Naive thymus-derived CD8-positive, alpha-beta T cell (primary cell): ENCODE data around the gene PTPRT. TPM values are rescaled to one million over a fixed set of nuclear protein-coding genes. Genes with fewer than 3 reads are reported as not detected.

Experiments
- ATAC-seq, 2 donors: fragments of 150-1000 bp; cut with Tn5 transposase in 1 of 2; sonication (Bioruptor Pico), chemical (Tn5 transposase) in 1 of 2; 1 replicate in 1 of 2; 2 replicates in 1 of 2; pipeline ENCODE4 v1.10.0; 2021; ENCODE audit warnings: mild to moderate bottlenecking in 2 of 2, moderate library complexity in 2 of 2
- POLR2A ChIA-PET: fragments of 350-600 bp; sonication (Branson Sonifier 250); formaldehyde crosslinking; loops from one replicate; lab custom pipeline; 2021; ENCODE audit warnings: antibody characterized with exemption; lab: Charles Lee
- DNase-seq, 10 donors: peaks; one replicate each; pipeline versions ENCODE4 v3.0.0 to v3.0.0-alpha.2; 2020 to 2022
- H3K27ac Mint-ChIP-seq, 10 donors: one replicate each; pipeline ENCODE4 v1.8.0; 2020 to 2022; ENCODE audit warnings: mild to moderate bottlenecking in 10 of 10, mixed read lengths in 10 of 10, moderate library complexity in 4 of 10, inconsistent platforms in 1 of 10
- H3K27me3 Mint-ChIP-seq, 5 donors: one replicate each; pipeline ENCODE4 v1.8.0; 2021 to 2022; ENCODE audit warnings: mixed read lengths in 5 of 5
- H3K36me3 Mint-ChIP-seq, 3 donors: one replicate each; pipeline ENCODE4 v1.8.0; 2020 to 2022; ENCODE audit warnings: mixed read lengths in 3 of 3, mild to moderate bottlenecking in 2 of 3, inconsistent platforms in 1 of 3
- H3K4me1 Mint-ChIP-seq, 4 donors: one replicate each; pipeline ENCODE4 v1.8.0; 2021 to 2022; ENCODE audit warnings: mixed read lengths in 4 of 4
- H3K4me3 Mint-ChIP-seq, 10 donors: one replicate each; pipeline ENCODE4 v1.8.0; 2020 to 2022; ENCODE audit warnings: mild to moderate bottlenecking in 10 of 10, mixed read lengths in 10 of 10, moderate library complexity in 6 of 10, inconsistent platforms in 1 of 10
- H3K9me3 Mint-ChIP-seq, 9 donors: one replicate each; pipeline ENCODE4 v1.8.0; 2020 to 2022; ENCODE audit warnings: mixed read lengths in 9 of 9, mild to moderate bottlenecking in 3 of 9, inconsistent platforms in 1 of 9, moderate library complexity in 1 of 9
- polyA plus RNA-seq, 3 donors: library from polyadenylated mRNA; unstranded; fragments of 300-500 nt; fragmentation: Illumina TruSeq; gene quantifications; one replicate each; pipeline ENCODE4 v1.2.3, GENCODE V29; 2021
- total RNA-seq, 8 experiments: library from RNA in 2 of 8; stranded (reverse) in 2 of 8; gene quantifications; one replicate each; pipeline ENCODE4 v1.2.3 and lab custom pipeline; 2021 to 2026

PTPRT gene
- total and polyA plus RNA-seq, 5 experiments from 2014 or later, result not detected

GRCh38 chr20:42531508-42531961 is 658.2 kb downstream of the PTPRT start:
- Mint-ChIP-seq H3K27me3 (peaks cover 0 to 7% (median 0%) of the 10 kb centered on the region in 5 donors), H3K36me3 (no peaks in the 10 kb centered on the region), H3K4me3 (no peak overlapping the region), H3K9me3 (peaks cover 0 to 6% (median 0%) of the 10 kb centered on the region in 9 donors), H3K27ac (no peak overlapping the region), H3K4me1 (no peaks in the 10 kb centered on the region)
- DNase-seq (no peak), ATAC-seq (no peak)
- POLR2A ChIA-PET, result no interaction called here

DNA sequence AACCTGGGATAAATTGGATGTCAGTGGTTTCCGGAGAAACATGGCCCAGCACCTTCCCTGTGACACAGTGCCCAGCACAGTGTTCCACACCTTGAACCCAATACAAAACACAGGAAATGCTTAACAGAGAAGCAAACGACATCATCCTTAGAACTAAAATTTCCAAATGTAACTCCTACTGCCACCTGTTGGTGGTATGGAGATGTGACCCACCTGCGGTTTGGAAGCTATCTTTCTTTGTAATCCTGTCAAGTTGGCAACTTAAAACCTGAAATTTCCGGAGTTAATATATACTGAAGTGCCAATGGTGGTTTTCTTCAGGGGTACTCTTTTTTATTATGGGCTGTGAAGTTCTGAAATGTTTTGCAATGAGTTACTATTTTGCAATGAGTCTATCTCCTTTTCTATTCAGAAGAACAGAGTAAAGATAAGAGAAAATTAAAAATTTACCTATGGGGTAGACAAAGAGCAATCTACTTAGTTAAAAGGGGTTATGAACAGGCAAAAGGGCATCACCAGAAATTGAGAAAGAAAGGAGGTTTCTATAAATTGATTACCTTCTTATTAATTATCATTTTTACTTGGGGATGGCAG is 658.8 kb downstream of the PTPRT start:
- Mint-ChIP-seq H3K4me3 (no peak overlapping the region), H3K4me1 (no peaks in the 10 kb centered on the region), H3K27me3 (peaks cover 0 to 10% (median 0%) of the 10 kb centered on the region in 5 donors), H3K36me3 (no peaks in the 10 kb centered on the region), H3K9me3 (peaks cover 0 to 6% (median 0%) of the 10 kb centered on the region in 9 donors), H3K27ac (no peak overlapping the region)
- DNase-seq (no peak), ATAC-seq (no peak)
- POLR2A ChIA-PET, result no interaction called here

DNA sequence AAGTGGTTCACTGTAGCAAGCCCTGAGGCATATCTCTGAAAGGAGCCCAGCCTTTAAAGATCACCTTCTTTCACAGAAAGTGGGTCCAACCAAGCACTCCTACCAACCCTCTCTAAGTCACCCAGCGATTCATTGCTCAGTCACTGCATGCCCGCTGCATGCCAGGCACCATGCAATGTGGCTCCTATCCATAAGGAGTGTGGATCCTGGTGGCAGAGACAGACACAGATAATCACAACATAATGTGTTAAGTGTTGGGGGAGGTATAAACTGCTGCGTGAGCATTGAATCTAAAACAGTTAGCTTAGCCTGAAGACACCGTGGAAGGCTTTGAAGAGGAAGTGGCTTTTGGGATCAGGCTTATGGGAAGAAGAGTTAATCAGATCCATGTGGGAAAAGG is 659.5 kb downstream of the PTPRT start:
- H3K27me3 Mint-ChIP-seq, result peaks cover 0 to 10% (median 0%) of the 10 kb centered on the region in 5 donors
- ATAC-seq, result no peak
- no peak overlapping the region for H3K4me3 Mint-ChIP-seq
- H3K27ac Mint-ChIP-seq, result no peak overlapping the region
- no peaks in the 10 kb centered on the region for H3K36me3 Mint-ChIP-seq
- no peaks in the 10 kb centered on the region for H3K4me1 Mint-ChIP-seq
- H3K9me3 Mint-ChIP-seq, result peaks cover 0 to 7% (median 2%) of the 10 kb centered on the region in 9 donors
- no peak for DNase-seq
- POLR2A ChIA-PET, result no interaction called here

DNA sequence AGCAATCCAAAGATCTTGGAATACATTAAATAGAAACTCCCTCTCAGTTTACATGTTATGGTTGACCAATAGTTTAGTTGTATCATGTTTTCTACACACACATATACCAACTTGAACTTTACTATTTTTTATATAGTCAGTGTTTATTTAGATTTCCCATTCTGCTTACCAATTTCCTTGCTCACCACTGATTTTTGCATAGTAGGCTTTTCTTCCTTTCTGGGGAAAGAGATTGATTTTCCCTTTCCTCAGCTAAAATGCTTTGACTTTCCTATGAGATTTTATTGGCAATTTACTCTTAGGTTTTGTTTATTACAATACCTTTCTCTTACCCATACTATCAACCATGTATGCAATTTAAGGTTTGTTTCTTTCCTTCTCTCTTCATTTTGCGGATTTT is 665.6 kb downstream of the PTPRT start:
- Mint-ChIP-seq H3K4me1 (no peaks in the 10 kb centered on the region), H3K9me3 (peaks cover 0 to 21% (median 6%) of the 10 kb centered on the region in 9 donors), H3K36me3 (no peaks in the 10 kb centered on the region), H3K27me3 (peaks cover 0 to 16% (median under 1%) of the 10 kb centered on the region in 5 donors), H3K27ac (no peak overlapping the region), H3K4me3 (no peak overlapping the region)
- POLR2A ChIA-PET, result no interaction called here
- DNase-seq, result no peak
- no peak for ATAC-seq

DNA sequence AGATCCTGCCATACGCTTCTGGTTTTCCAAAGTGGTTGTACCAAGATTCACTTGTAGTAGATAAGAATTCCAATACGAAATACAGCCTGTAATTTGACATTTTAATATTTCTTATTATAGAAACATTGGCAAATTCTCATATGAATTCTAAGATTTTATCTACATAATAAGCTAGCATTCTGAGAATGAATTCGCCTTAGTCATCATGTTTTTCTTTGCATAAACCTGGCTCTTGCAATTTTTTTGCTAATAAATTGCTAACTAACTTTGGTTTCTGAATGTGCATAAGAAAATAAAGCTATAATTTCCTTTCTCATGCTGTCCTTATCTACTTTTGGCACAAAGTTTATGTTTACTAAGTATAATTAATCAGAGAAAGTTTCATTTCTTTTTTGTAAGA is 673.0 kb downstream of the PTPRT start:
- POLR2A ChIA-PET, result no interaction called here
- Mint-ChIP-seq H3K4me1 (no peaks in the 10 kb centered on the region), H3K27me3 (peaks cover 0 to 1% (median 0%) of the 10 kb centered on the region in 5 donors), H3K4me3 (no peak overlapping the region), H3K27ac (no peak overlapping the region), H3K9me3 (peaks cover 0 to 10% (median 5%) of the 10 kb centered on the region in 9 donors), H3K36me3 (no peaks in the 10 kb centered on the region)
- ATAC-seq (no peak), DNase-seq (no peak)

DNA sequence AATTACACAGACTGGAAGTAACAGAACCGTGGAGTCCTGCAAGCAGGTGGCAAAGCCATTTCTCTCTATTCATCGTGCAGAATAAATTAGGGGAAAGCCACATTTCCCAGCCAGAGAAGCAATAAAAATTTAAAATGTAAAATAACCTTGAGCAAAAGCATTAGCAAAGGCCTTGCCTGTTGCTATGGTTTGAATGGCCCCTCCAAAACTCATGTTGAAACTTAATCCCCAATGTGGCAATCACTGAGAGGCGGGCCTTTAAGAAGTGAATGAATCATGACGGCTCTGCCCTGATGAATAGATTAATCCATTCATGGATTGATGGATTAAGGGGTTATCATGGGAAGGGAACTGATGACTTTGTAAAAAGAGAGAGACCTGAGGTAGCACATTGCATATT is 679.0 kb downstream of the PTPRT start:
- ATAC-seq, result no peak
- Mint-ChIP-seq H3K4me3 (no peak overlapping the region), H3K27me3 (peaks cover 0 to 4% (median 0%) of the 10 kb centered on the region in 5 donors), H3K9me3 (peaks cover 0 to 8% (median 3%) of the 10 kb centered on the region in 9 donors), H3K36me3 (no peaks in the 10 kb centered on the region), H3K4me1 (no peaks in the 10 kb centered on the region), H3K27ac (no peak overlapping the region)
- POLR2A ChIA-PET, result no interaction called here
- no peak for DNase-seq

GRCh38 chr20:42507874-42508273 is 681.8 kb downstream of the PTPRT start:
- peaks cover 0 to 4% (median 0%) of the 10 kb centered on the region in 5 donors for H3K27me3 Mint-ChIP-seq
- H3K36me3 Mint-ChIP-seq, result peaks cover 0 to 2% (median 0%) of the 10 kb centered on the region in 3 donors
- ATAC-seq, result no peak
- DNase-seq, result no peak
- no peak overlapping the region for H3K27ac Mint-ChIP-seq
- POLR2A ChIA-PET, result no interaction called here
- no peak overlapping the region for H3K4me3 Mint-ChIP-seq
- no peaks in the 10 kb centered on the region for H3K4me1 Mint-ChIP-seq
- peaks cover 0 to 20% (median 5%) of the 10 kb centered on the region in 9 donors for H3K9me3 Mint-ChIP-seq

DNA sequence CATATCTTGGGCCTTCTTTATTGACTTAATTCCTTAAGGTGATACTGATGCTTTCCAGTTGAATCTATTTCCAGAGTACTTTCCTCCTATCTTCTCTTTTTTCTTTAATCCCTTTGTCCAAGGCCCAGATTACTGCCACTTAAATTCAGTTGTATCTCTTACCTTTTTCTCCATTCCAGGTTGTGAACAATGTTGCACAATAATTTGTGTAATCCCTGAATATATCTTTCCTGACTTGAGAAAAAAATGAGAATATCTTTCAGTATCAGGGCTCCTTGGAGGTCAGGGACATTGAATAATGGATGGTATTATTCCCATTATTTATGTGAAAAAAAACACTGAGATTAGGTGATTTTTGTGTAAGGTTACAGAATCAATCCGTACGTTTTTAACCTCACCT is 683.3 kb downstream of the PTPRT start:
- Mint-ChIP-seq H3K4me1 (no peaks in the 10 kb centered on the region), H3K36me3 (peaks cover 0 to 2% (median 0%) of the 10 kb centered on the region in 3 donors), H3K9me3 (peaks cover 0 to 20% (median 5%) of the 10 kb centered on the region in 9 donors), H3K27ac (no peak overlapping the region), H3K4me3 (no peak overlapping the region), H3K27me3 (peaks cover 0 to 4% (median 0%) of the 10 kb centered on the region in 5 donors)
- DNase-seq (no peak), ATAC-seq (no peak)
- POLR2A ChIA-PET, result no interaction called here

- no peak for ATAC-seq
- Mint-ChIP-seq H3K27ac (no peak overlapping the region), H3K36me3 (peaks cover 0 to 2% (median 0%) of the 10 kb centered on the region in 3 donors), H3K4me3 (no peak overlapping the region), H3K9me3 (peaks cover 0 to 32% (median 5%) of the 10 kb centered on the region in 9 donors), H3K4me1 (peaks cover 0 to 1% (median 0%) of the 10 kb centered on the region in 4 donors), H3K27me3 (peaks cover 0 to 6% (median 0%) of the 10 kb centered on the region in 5 donors)
- POLR2A ChIA-PET, result no interaction called here
- no peak for DNase-seq
Observed at GRCh38 chr20:42502591-42502990, 687.1 kb downstream of the PTPRT start.

GRCh38 chr20:42496595-42496994 is 693.1 kb downstream of the PTPRT start:
- no peak overlapping the region for H3K27ac Mint-ChIP-seq
- peaks cover 0 to 10% (median 0%) of the 10 kb centered on the region in 5 donors for H3K27me3 Mint-ChIP-seq
- no peaks in the 10 kb centered on the region for H3K36me3 Mint-ChIP-seq
- H3K4me1 Mint-ChIP-seq, result peaks cover 0 to 1% (median 0%) of the 10 kb centered on the region in 4 donors
- no peak overlapping the region for H3K4me3 Mint-ChIP-seq
- no peak for DNase-seq
- POLR2A ChIA-PET, result no interaction called here
- no peak for ATAC-seq
- peaks cover 0 to 40% (median 4%) of the 10 kb centered on the region in 9 donors for H3K9me3 Mint-ChIP-seq

GRCh38 chr20:42494290-42494689 is 695.4 kb downstream of the PTPRT start:
- Mint-ChIP-seq H3K9me3 (peaks cover 0 to 29% (median 4%) of the 10 kb centered on the region in 9 donors), H3K36me3 (no peaks in the 10 kb centered on the region), H3K4me1 (peaks cover 0 to 1% (median 0%) of the 10 kb centered on the region in 4 donors), H3K27me3 (peaks cover 0 to 10% (median 0%) of the 10 kb centered on the region in 5 donors), H3K4me3 (no peak overlapping the region), H3K27ac (no peak overlapping the region)
- no peak for DNase-seq
- ATAC-seq, result no peak
- POLR2A ChIA-PET, result no interaction called here

- Mint-ChIP-seq H3K4me3 (no peak overlapping the region), H3K9me3 (peaks cover 0 to 22% (median 4%) of the 10 kb centered on the region in 9 donors), H3K4me1 (no peaks in the 10 kb centered on the region), H3K36me3 (no peaks in the 10 kb centered on the region), H3K27me3 (peaks cover 0 to 4% (median 0%) of the 10 kb centered on the region in 5 donors), H3K27ac (no peak overlapping the region)
- POLR2A ChIA-PET, result no interaction called here
- DNase-seq, result no peak
- no peak for ATAC-seq
Observed at GRCh38 chr20:42493001-42493400, 696.7 kb downstream of the PTPRT start.

- no peak overlapping the region for H3K27ac Mint-ChIP-seq
- ATAC-seq, result no peak
- H3K4me1 Mint-ChIP-seq, result no peaks in the 10 kb centered on the region
- no peak for DNase-seq
- peaks cover 0 to 4% (median 0%) of the 10 kb centered on the region in 5 donors for H3K27me3 Mint-ChIP-seq
- H3K9me3 Mint-ChIP-seq, result peaks cover 0 to 22% (median 4%) of the 10 kb centered on the region in 9 donors
- no peaks in the 10 kb centered on the region for H3K36me3 Mint-ChIP-seq
- H3K4me3 Mint-ChIP-seq, result no peak overlapping the region
- POLR2A ChIA-PET, result no interaction called here
Observed at GRCh38 chr20:42492290-42492689, 697.4 kb downstream of the PTPRT start.
